Measurements from ENCODE around the gene NWD2. TPM values are rescaled to one million over a fixed set of nuclear protein-coding genes. Genes with fewer than 3 reads are reported as not detected.

The NWD2 gene
- total RNA-seq, 2 experiments from 2014 or later, result not detected

GRCh38 chr4:37243051-37243450 lies 1.5 kb upstream of the NWD2 start:
- no peak for DNase-seq
- CTCF ChIA-PET, result no interaction called here
- intact Hi-C loops (cut with micrococcal nuclease), result loop anchor here (5.0 to 10.0 kb wide), 2 partner anchors 106 to 142 kb away; no protein-coding TSS in a partner anchor
- peaks cover 6% of the 10 kb centered on the region for H3K4me1 Mint-ChIP-seq (ENCODE audit: low read depth)
- no peak overlapping the region for H3K27ac Mint-ChIP-seq
- no peaks in the 10 kb centered on the region for H3K9me3 Mint-ChIP-seq
- peaks cover 48% of the 10 kb centered on the region for H3K27me3 Mint-ChIP-seq (ENCODE audit: low read depth)
- no peak overlapping the region for H3K4me3 Mint-ChIP-seq
- no peaks in the 10 kb centered on the region for H3K36me3 Mint-ChIP-seq (ENCODE audit: low read depth)

DNA sequence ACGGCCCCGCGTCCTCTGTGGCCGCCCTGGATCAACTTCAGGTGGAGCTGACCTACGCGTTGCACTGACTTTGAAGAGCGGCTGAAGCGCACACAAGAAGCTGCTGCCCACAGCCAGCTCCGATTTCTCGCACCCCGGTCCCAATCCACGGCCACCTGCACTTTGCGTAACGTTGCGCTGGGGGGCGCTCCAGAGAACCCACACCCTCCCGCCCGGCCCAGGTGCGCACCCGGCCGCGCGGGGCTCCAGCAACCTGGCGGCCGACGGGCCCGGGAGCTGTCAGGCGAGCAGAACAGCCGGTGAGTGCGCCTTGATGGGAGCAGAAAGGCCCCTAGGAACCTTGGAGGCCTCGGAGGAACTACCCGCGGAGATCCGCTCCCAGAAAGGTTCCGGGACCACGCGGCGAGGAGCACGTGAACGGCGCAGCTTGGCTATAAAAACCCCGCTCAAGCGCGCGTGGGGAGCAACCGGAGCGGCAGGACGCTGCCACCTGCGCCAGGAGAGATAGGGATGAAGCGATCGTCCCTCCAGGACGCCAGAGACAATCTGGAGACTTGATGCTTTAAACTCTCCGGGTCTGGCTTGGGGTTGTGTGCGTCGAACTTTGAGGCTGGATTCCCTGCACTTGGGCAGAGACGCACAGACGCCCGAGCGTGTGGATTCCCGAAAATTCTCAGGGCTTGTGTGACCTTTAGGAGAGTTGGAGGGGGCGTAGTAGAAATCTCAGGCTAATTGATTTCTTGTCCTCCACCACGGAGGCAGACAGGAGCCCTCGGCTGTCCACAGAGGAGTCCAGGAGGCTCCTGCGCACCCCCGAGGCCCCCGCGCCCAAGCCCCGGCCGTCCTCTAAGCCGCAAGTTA lies 591 bp upstream of the NWD2 start:
- no peak overlapping the region for H3K27ac Mint-ChIP-seq
- peaks cover 49% of the 10 kb centered on the region for H3K27me3 Mint-ChIP-seq (ENCODE audit: low read depth)
- no peaks in the 10 kb centered on the region for H3K36me3 Mint-ChIP-seq (ENCODE audit: low read depth)
- peaks cover 6% of the 10 kb centered on the region for H3K4me1 Mint-ChIP-seq (ENCODE audit: low read depth)
- no peaks in the 10 kb centered on the region for H3K9me3 Mint-ChIP-seq
- intact Hi-C loops (cut with micrococcal nuclease), result loop anchor here (5.0 to 10.0 kb wide), 2 partner anchors 107 to 141 kb away; no protein-coding TSS in a partner anchor
- DNase-seq, result no peak
- CTCF ChIA-PET, result no interaction called here
- no peak overlapping the region for H3K4me3 Mint-ChIP-seq

- Mint-ChIP-seq H3K27me3 (ENCODE audit: low read depth) (peaks cover 47% of the 10 kb centered on the region), H3K36me3 (ENCODE audit: low read depth) (no peaks in the 10 kb centered on the region), H3K4me3 (no peak overlapping the region), H3K4me1 (ENCODE audit: low read depth) (peaks cover 6% of the 10 kb centered on the region), H3K9me3 (no peaks in the 10 kb centered on the region), H3K27ac (no peak overlapping the region)
- DNase-seq, result no peak
- intact Hi-C loops (cut with micrococcal nuclease), result loop anchor here (10.0 kb wide), 1 partner anchor 139 kb away; no protein-coding TSS in a partner anchor
- CTCF ChIA-PET, result no interaction called here
Observed at GRCh38 chr4:37245391-37245954, 930 bp downstream of the NWD2 start.

GRCh38 chr4:37246891-37247290 lies 2.3 kb downstream of the NWD2 start:
- Mint-ChIP-seq H3K9me3 (no peaks in the 10 kb centered on the region), H3K36me3 (ENCODE audit: low read depth) (no peaks in the 10 kb centered on the region), H3K4me1 (ENCODE audit: low read depth) (peaks cover 6% of the 10 kb centered on the region), H3K27me3 (ENCODE audit: low read depth) (peaks cover 47% of the 10 kb centered on the region), H3K4me3 (no peak overlapping the region), H3K27ac (no peak overlapping the region)
- DNase-seq, result no peak
- intact Hi-C loops (cut with micrococcal nuclease), result loop anchor here (10.0 kb wide), 1 partner anchor 138 kb away; no protein-coding TSS in a partner anchor
- CTCF ChIA-PET, result no interaction called here

DNA sequence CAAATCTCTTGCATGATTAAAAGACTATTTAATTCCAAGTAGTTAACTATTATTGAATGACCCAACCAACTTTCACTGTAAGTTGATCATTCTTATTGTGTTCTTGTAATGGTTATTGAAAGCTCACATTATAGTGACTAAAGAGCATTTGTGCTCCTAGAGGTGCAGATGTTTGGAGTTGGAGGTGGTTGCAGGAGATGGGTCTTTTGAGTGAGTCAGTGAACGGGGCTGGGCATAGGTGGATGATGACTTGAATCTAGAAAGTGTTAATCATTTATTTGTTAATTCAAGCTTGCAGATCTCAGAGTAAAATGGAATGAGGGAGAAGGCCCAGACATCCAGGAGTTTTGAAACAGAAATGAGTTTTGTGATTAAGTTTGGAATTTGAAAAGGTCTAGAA lies 13.7 kb downstream of the NWD2 start:
- Mint-ChIP-seq H3K9me3 (no peaks in the 10 kb centered on the region), H3K27ac (no peak overlapping the region), H3K4me3 (no peak overlapping the region), H3K27me3 (ENCODE audit: low read depth) (peaks cover 10% of the 10 kb centered on the region), H3K36me3 (ENCODE audit: low read depth) (no peaks in the 10 kb centered on the region), H3K4me1 (ENCODE audit: low read depth) (no peaks in the 10 kb centered on the region)
- intact Hi-C loops (cut with micrococcal nuclease), result no loop called here
- CTCF ChIA-PET, result no interaction called here
- DNase-seq, result no peak

- H3K27ac Mint-ChIP-seq, result no peak overlapping the region
- no peaks in the 10 kb centered on the region for H3K36me3 Mint-ChIP-seq (ENCODE audit: low read depth)
- no peak for DNase-seq
- no peaks in the 10 kb centered on the region for H3K4me1 Mint-ChIP-seq (ENCODE audit: low read depth)
- H3K9me3 Mint-ChIP-seq, result no peaks in the 10 kb centered on the region
- H3K4me3 Mint-ChIP-seq, result no peak overlapping the region
- CTCF ChIA-PET, result no interaction called here
- intact Hi-C loops (cut with micrococcal nuclease), result no loop called here
- peaks cover 9% of the 10 kb centered on the region for H3K27me3 Mint-ChIP-seq (ENCODE audit: low read depth)
Observed at GRCh38 chr4:37268319-37268718, 23.8 kb downstream of the NWD2 start.

DNA sequence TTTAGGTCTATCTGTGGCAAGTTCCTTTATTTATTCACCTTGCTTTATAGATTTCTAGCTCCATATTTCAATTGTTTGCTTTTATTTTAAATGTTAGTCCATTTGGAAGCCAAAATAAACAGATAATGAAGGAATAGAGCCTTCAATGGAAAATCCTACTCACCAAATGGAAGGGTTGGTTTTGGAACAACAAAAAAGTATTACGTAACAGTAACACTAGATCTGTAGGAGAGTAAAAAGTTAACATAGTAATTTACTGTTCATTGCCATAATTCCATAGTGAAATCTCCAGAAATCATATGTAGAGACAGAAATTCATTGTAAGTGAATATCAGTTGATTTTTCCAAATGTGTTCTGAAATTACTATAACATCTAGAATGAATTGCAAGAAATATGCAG lies 34.6 kb downstream of the NWD2 start:
- Mint-ChIP-seq H3K9me3 (peaks cover 4% of the 10 kb centered on the region), H3K27ac (no peak overlapping the region), H3K4me1 (ENCODE audit: low read depth) (no peaks in the 10 kb centered on the region), H3K36me3 (ENCODE audit: low read depth) (no peaks in the 10 kb centered on the region), H3K27me3 (ENCODE audit: low read depth) (no peaks in the 10 kb centered on the region), H3K4me3 (no peak overlapping the region)
- CTCF ChIA-PET, result no interaction called here
- no peak for DNase-seq
- intact Hi-C loops (cut with micrococcal nuclease), result no loop called here

DNA sequence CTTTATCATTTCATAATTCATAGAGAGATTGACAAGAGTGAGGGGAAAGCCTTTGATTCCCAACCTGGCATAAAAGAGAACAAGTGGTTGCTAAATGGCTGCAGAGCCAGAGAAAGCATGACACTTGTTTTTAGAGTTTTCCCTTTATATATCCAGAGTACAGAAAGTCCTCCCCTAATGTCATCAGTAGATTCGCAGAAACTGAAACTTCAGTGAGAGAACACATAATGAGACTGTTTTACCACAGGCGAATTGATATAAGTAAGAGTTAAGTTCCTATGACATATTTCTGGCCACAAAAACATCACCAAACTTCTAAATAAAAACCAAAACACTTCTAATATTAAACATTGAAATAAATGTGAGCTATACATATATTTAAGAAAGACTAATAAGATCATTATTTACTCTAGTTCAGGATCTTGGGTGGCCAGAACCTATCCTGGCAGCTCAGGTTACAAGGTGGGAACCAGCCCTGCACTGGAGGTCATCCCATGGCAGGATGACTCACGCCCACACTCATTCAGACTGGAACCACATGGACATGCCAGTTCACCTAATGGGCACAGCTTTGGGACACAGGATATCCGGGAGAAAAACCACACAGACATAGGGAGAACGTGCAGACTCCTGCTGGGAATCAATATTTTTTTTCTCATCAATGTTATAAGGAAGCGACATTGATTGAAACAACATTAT lies 35.5 kb downstream of the NWD2 start:
- intact Hi-C loops (cut with micrococcal nuclease), result no loop called here

DNA sequence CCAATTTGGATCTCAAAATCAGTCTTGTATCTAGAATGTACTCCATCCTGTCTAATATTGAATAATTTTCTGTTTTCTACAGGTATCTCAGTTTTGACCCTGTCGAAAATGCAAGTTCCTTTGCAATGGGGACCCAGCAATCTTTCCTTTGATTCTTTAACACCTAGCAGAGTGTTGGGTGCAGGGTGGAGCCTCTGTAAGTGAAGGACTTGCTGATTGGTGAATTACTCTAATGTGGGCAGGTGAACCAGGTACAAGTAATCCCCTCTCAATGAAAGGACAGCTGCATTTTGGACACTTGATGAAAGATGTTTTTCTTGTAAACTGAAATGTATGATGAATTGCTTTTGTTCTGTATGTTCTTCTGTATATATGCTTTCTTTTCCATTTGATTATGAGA lies 54.9 kb downstream of the NWD2 start:
- Mint-ChIP-seq H3K36me3 (ENCODE audit: low read depth) (no peaks in the 10 kb centered on the region), H3K4me1 (ENCODE audit: low read depth) (no peaks in the 10 kb centered on the region), H3K27me3 (ENCODE audit: low read depth) (no peaks in the 10 kb centered on the region), H3K27ac (no peak overlapping the region), H3K4me3 (no peak overlapping the region), H3K9me3 (no peaks in the 10 kb centered on the region)
- CTCF ChIA-PET, result no interaction called here
- intact Hi-C loops (cut with micrococcal nuclease), result no loop called here
- DNase-seq, result no peak

More for the DNA sequence above, 35.5 kb downstream of the NWD2 start:
- peaks cover 3% of the 10 kb centered on the region for H3K9me3 Mint-ChIP-seq
- no peak overlapping the region for H3K27ac Mint-ChIP-seq
- DNase-seq, result no peak
- no peak overlapping the region for H3K4me3 Mint-ChIP-seq
- H3K4me1 Mint-ChIP-seq (ENCODE audit: low read depth), result no peaks in the 10 kb centered on the region
- no peaks in the 10 kb centered on the region for H3K36me3 Mint-ChIP-seq (ENCODE audit: low read depth)
- CTCF ChIA-PET, result no interaction called here
- H3K27me3 Mint-ChIP-seq (ENCODE audit: low read depth), result peaks cover 3% of the 10 kb centered on the region

DNA sequence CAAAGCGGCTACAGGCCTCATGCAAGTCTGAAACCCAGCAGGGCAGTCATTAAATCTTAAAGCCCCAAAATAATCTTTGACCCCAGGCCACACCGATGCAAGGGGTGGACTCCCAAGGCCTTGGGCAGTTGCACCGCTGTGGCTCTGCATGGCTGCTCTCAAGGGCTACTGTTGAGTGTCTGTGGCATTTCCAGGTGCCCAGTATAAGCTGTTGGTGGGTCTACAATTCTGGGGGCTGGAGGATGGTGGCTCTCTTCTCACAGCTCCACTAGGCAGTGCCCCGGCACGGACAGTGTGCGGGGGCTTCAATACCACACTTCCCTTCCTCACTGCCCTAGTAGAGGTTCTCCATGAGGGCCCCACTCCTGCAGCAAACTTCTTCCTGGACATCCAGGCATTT lies 60.1 kb downstream of the NWD2 start:
- no peak overlapping the region for H3K4me3 Mint-ChIP-seq
- H3K9me3 Mint-ChIP-seq, result peaks cover 4% of the 10 kb centered on the region
- H3K27me3 Mint-ChIP-seq (ENCODE audit: low read depth), result no peaks in the 10 kb centered on the region
- CTCF ChIA-PET, result no interaction called here
- H3K36me3 Mint-ChIP-seq (ENCODE audit: low read depth), result no peaks in the 10 kb centered on the region
- no peak overlapping the region for H3K27ac Mint-ChIP-seq
- H3K4me1 Mint-ChIP-seq (ENCODE audit: low read depth), result no peaks in the 10 kb centered on the region
- intact Hi-C loops (cut with micrococcal nuclease), result no loop called here
- DNase-seq, result no peak

DNA sequence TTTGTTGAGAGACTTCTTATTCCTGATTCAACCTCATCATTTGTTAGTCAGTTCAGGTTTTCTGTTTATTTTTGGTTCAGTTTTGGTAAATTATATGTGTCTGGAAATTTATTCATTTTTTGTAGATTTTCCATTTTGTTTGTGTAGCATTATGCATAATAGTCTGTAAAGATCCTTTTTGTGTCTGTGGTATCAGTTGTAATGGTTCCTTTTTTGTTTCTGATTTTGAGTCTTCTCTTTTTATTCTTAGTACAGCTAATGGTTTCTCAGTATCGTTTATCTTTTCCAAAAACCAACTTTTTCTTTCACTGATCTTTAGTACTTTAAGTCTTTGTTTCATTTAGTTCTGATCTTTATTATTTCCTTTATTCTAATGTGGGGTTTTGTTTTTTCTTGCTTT lies 61.4 kb downstream of the NWD2 start:
- Mint-ChIP-seq H3K4me1 (ENCODE audit: low read depth) (no peaks in the 10 kb centered on the region), H3K27me3 (ENCODE audit: low read depth) (no peaks in the 10 kb centered on the region), H3K9me3 (peaks cover 7% of the 10 kb centered on the region), H3K36me3 (ENCODE audit: low read depth) (no peaks in the 10 kb centered on the region), H3K27ac (no peak overlapping the region), H3K4me3 (no peak overlapping the region)
- intact Hi-C loops (cut with micrococcal nuclease), result no loop called here
- no peak for DNase-seq
- CTCF ChIA-PET, result no interaction called here

- H3K9me3 Mint-ChIP-seq, result peaks cover 1% of the 10 kb centered on the region
- CTCF ChIA-PET, result no interaction called here
- H3K4me1 Mint-ChIP-seq (ENCODE audit: low read depth), result no peaks in the 10 kb centered on the region
- H3K27me3 Mint-ChIP-seq (ENCODE audit: low read depth), result peaks cover 8% of the 10 kb centered on the region
- no peak overlapping the region for H3K27ac Mint-ChIP-seq
- H3K4me3 Mint-ChIP-seq, result no peak overlapping the region
- intact Hi-C loops (cut with micrococcal nuclease), result no loop called here
- no peaks in the 10 kb centered on the region for H3K36me3 Mint-ChIP-seq (ENCODE audit: low read depth)
- DNase-seq, result no peak
Observed at GRCh38 chr4:37317104-37317643, 72.6 kb downstream of the NWD2 start.

Measured in activated naive CD4-positive, alpha-beta T cell treated with anti-CD3 and anti-CD28 coated beads for 36 hours (primary cell).